ENCODE data around the gene CDC37. TPM values are rescaled to one million over a fixed set of nuclear protein-coding genes. Genes with fewer than 3 reads are reported as not detected.
A peak's percentile ranks its signal among the peaks of the same experiment; 100 is the strongest.
"Not testable (repeated sequence)": the region's sequence is repeated elsewhere in the genome, so short reads cannot be mapped to it uniquely, and the experiment has no call there.

CDC37 gene
- total and polyA plus RNA-seq, 4 donors = 110 to 294 (median 189) TPM

DNA sequence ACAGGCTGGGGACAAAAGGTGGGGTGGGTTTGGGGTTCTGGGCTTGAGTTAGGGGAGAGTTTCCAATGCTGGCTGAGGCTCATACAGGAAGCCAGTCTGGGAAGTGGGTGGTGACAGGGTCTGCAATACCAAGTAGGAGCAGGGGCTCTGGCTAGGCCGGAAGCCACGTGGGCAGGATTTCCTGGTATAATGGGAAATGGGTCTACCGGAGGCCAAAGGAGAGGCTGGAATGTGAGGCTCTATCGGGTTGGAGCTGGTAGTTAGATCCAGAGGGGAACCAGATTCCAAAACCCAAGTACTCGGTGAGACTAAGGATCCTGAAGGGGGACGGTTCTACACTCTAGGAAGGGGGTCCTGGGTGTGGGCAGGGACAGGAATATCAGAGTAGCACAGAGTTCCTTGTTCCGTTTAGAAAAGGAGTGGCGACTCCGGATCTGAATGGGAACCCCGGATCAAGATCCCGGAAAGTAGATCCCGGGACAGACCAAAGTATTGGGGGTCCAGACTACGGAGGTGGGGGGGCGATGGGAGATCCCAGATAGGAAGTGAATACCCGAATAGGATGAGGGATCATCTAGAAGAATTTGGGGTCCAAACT, 802 bp downstream of the CDC37 start:
- 0 to 1% methylated on average over 15 of the region's 15 CpGs for WGBS, 2 donors
- peak; percentile 38 to 57 (median 47) for DNase-seq
- H3K27ac ChIP-seq (ENCODE audit: low read depth in 1 of 2, low read length in 1 of 2) = peak overlapping the region; percentile 68 to 71
- peaks cover 0 to 2% (median 1%) of the 10 kb centered on the region in 4 donors for H3K36me3 ChIP-seq (ENCODE audit: control insufficient read depth in 4 of 4, insufficient read depth in 4 of 4, low read length in 4 of 4)
- peaks cover 3 to 28% (median 9%) of the 10 kb centered on the region in 5 donors for H3K4me1 ChIP-seq (ENCODE audit: control insufficient read depth in 5 of 5, insufficient read depth in 5 of 5, low read length in 5 of 5)
- peak overlapping the region; percentile 94 for H3K4me3 ChIP-seq
- ATAC-seq (ENCODE audit: insufficient read depth, low FRiP score) = no peak
- TF ChIP-seq, protein P1, sequence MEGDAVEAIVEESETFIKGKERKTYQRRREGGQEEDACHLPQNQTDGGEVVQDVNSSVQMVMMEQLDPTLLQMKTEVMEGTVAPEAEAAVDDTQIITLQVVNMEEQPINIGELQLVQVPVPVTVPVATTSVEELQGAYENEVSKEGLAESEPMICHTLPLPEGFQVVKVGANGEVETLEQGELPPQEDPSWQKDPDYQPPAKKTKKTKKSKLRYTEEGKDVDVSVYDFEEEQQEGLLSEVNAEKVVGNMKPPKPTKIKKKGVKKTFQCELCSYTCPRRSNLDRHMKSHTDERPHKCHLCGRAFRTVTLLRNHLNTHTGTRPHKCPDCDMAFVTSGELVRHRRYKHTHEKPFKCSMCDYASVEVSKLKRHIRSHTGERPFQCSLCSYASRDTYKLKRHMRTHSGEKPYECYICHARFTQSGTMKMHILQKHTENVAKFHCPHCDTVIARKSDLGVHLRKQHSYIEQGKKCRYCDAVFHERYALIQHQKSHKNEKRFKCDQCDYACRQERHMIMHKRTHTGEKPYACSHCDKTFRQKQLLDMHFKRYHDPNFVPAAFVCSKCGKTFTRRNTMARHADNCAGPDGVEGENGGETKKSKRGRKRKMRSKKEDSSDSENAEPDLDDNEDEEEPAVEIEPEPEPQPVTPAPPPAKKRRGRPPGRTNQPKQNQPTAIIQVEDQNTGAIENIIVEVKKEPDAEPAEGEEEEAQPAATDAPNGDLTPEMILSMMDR (IDR thresholded peaks at IDR 0.05; ENCODE audit: control extremely low read depth, extremely low read depth) = no peak
- H3K9ac ChIP-seq (ENCODE audit: insufficient read depth in 1 of 2, low read length in 2 of 2) = peak overlapping the region; percentile 76 to 95
- H3K9me3 ChIP-seq (ENCODE audit: control insufficient read depth in 4 of 4, insufficient read depth in 3 of 4, low read length in 3 of 4) = no peaks in the 10 kb centered on the region
- H3K27me3 ChIP-seq (ENCODE audit: control insufficient read depth in 3 of 3, insufficient read depth in 3 of 3, low read length in 2 of 3) = peaks cover 0 to 20% (median 18%) of the 10 kb centered on the region in 3 donors

DNA sequence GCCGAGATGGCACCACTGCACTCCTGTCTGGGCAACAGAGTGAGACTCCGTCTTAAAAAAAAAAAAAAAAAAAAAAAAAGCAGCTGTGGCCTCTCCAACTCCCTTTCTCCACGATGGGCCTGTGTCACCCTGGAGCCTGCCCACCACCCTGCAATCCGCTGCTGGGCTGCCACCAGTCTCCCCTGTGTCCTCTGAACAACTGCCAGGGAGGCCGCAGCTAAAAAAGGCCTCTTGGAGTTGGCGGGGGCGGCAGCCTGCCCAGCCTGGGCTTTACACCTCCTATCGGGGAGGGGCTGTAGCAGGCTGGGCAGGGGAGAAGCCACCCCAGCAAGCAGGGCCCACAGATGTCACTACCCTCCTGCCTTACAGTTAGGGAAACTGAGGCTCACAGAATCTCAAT, 3.5 kb downstream of the CDC37 start:
- DNase-seq (no peak), ATAC-seq (ENCODE audit: insufficient read depth, low FRiP score) (no peak)
- no peak overlapping the region for H3K4me3 ChIP-seq
- WGBS, 2 donors = 92 to 95% methylated on average over 7 to 8 of the region's 8 CpGs
- H3K36me3 ChIP-seq (ENCODE audit: control insufficient read depth in 4 of 4, insufficient read depth in 4 of 4, low read length in 4 of 4) = peaks cover 0 to 16% (median 2%) of the 10 kb centered on the region in 4 donors
- peaks cover 3 to 21% (median 7%) of the 10 kb centered on the region in 5 donors for H3K4me1 ChIP-seq (ENCODE audit: control insufficient read depth in 5 of 5, insufficient read depth in 5 of 5, low read length in 5 of 5)
- TF ChIP-seq, protein P1 (IDR thresholded peaks at IDR 0.05; ENCODE audit: control extremely low read depth, extremely low read depth) = no peak
- no peak overlapping the region for H3K27ac ChIP-seq (ENCODE audit: low read depth in 1 of 2, low read length in 1 of 2)
- H3K27me3 ChIP-seq (ENCODE audit: control insufficient read depth in 3 of 3, insufficient read depth in 3 of 3, low read length in 2 of 3) = peaks cover 0 to 2% (median 0%) of the 10 kb centered on the region in 3 donors
- H3K9ac ChIP-seq (ENCODE audit: insufficient read depth in 1 of 2, low read length in 2 of 2) = no peak overlapping the region
- H3K9me3 ChIP-seq (ENCODE audit: control insufficient read depth in 4 of 4, insufficient read depth in 3 of 4, low read length in 3 of 4) = no peaks in the 10 kb centered on the region

DNA sequence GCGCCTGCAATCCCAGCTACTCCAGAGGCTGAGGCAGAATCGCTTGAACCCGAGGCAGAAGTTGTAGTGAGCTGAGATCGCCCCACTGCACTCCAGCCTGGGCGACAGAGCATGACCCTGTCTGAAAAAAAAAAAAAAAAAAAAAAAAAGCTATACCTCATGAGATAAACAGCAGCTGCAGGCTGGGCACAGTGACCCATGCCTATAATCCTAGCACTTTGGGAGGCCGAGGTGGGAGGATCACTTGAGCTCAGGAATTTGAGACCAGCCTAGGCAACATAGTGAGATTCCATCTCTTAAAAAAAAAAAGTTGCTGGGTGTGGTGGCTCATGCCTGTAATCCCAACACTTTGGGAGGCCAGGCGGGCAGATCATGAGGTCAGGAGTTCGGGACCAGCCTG, 4.0 kb downstream of the CDC37 start:
- H3K36me3 ChIP-seq (ENCODE audit: control insufficient read depth in 4 of 4, insufficient read depth in 4 of 4, low read length in 4 of 4) = peaks cover 0 to 19% (median 2%) of the 10 kb centered on the region in 4 donors
- not testable (repeated sequence) for DNase-seq; H3K9me3 ChIP-seq (ENCODE audit: control insufficient read depth in 4 of 4, insufficient read depth in 3 of 4, low read length in 3 of 4); H3K4me3 ChIP-seq; ATAC-seq (ENCODE audit: insufficient read depth, low FRiP score); H3K27ac ChIP-seq (ENCODE audit: low read depth in 1 of 2, low read length in 1 of 2); H3K27me3 ChIP-seq (ENCODE audit: control insufficient read depth in 3 of 3, insufficient read depth in 3 of 3, low read length in 2 of 3); H3K9ac ChIP-seq (ENCODE audit: insufficient read depth in 1 of 2, low read length in 2 of 2)
- peaks cover 3 to 18% (median 6%) of the 10 kb centered on the region in 5 donors for H3K4me1 ChIP-seq (ENCODE audit: control insufficient read depth in 5 of 5, insufficient read depth in 5 of 5, low read length in 5 of 5)
- 92 to 99% methylated on average over 8 of the region's 8 CpGs for WGBS, 2 donors

DNA sequence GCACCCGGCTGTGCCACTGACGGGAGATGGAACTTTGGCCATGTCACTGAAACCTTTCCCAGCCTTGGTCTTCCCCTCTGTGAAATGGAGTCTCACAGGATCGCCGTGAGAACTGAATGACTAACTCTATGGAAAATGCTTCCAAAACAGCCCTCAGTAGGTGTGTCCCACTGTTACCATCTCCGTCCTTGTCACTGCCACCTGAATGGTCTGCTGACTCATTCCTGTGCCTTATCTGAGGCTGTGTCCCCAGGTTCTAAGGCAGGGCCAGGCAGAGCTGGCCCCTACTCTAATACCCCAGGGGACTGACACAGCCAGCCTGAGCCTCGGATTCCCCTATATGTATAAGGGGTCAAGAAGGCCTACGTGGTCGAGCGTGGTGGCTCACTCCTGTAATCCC, 4.5 kb downstream of the CDC37 start:
- TF ChIP-seq, protein P1 (IDR thresholded peaks at IDR 0.05; ENCODE audit: control extremely low read depth, extremely low read depth) = no peak
- no peaks in the 10 kb centered on the region for H3K27me3 ChIP-seq (ENCODE audit: control insufficient read depth in 3 of 3, insufficient read depth in 3 of 3, low read length in 2 of 3)
- no peaks in the 10 kb centered on the region for H3K9me3 ChIP-seq (ENCODE audit: control insufficient read depth in 4 of 4, insufficient read depth in 3 of 4, low read length in 3 of 4)
- no peak for ATAC-seq (ENCODE audit: insufficient read depth, low FRiP score)
- H3K36me3 ChIP-seq (ENCODE audit: control insufficient read depth in 4 of 4, insufficient read depth in 4 of 4, low read length in 4 of 4) = peaks cover 0 to 21% (median 2%) of the 10 kb centered on the region in 4 donors
- H3K9ac ChIP-seq (ENCODE audit: insufficient read depth in 1 of 2, low read length in 2 of 2) = no peak overlapping the region
- H3K27ac ChIP-seq (ENCODE audit: low read depth in 1 of 2, low read length in 1 of 2) = no peak overlapping the region
- no peak for DNase-seq
- peaks cover 3 to 16% (median 6%) of the 10 kb centered on the region in 5 donors for H3K4me1 ChIP-seq (ENCODE audit: control insufficient read depth in 5 of 5, insufficient read depth in 5 of 5, low read length in 5 of 5)
- no peak overlapping the region for H3K4me3 ChIP-seq
- 91 to 96% methylated on average over 9 of the region's 9 CpGs for WGBS, 2 donors
